Mesothelial cell of epicardium (in vitro differentiated cells): ENCODE results near the gene HMGN3. TPM values are rescaled to one million over a fixed set of nuclear protein-coding genes. Genes with fewer than 3 reads are reported as not detected.

Experiments used
- DNase-seq, 2 experiments: peaks; one replicate each; pipeline ENCODE4 v3.0.0; 2021; ENCODE audit warnings: low spot score in 2 of 2; ENCODE audit not compliant: unreplicated experiment in 2 of 2
- H3K27ac Mint-ChIP-seq: 2 replicates; pipeline ENCODE4 v1.8.0; 2021; ENCODE audit warnings: mixed read lengths
- H3K27me3 Mint-ChIP-seq: 2 replicates; pipeline ENCODE4 v1.8.0; 2021; ENCODE audit warnings: low read depth, mixed read lengths
- H3K36me3 Mint-ChIP-seq: 2 replicates; pipeline ENCODE4 v1.8.0; 2021; ENCODE audit warnings: mixed read lengths
- H3K4me1 Mint-ChIP-seq: 2 replicates; pipeline ENCODE4 v1.8.0; 2021; ENCODE audit warnings: mixed read lengths
- H3K4me3 Mint-ChIP-seq: 2 replicates; pipeline ENCODE4 v1.8.0; 2021; ENCODE audit warnings: mild to moderate bottlenecking, moderate library complexity, mixed read lengths
- H3K9me3 Mint-ChIP-seq: 2 replicates; pipeline ENCODE4 v1.8.0; 2021; ENCODE audit warnings: mixed read lengths
- total RNA-seq: library from RNA; stranded (reverse); gene quantifications from 3 replicates; pipeline ENCODE4 v1.2.1, GENCODE V29; 2021
- TF ChIP-seq, protein P1 (sequence below): fragments of 200-600 bp; sonication (generic); IDR thresholded peaks from one replicate; pipeline ENCODE4 v1.5.0; 2021; ENCODE audit warnings: antibody characterized with exemption; ENCODE audit not compliant: unreplicated experiment

Gene HMGN3
- total RNA-seq, 1 donor from 2014 or later = 104 TPM

- Mint-ChIP-seq H3K36me3 (peaks cover 7% of the 10 kb centered on the region), H3K4me1 (peaks cover 26% of the 10 kb centered on the region), H3K27me3 (no peaks in the 10 kb centered on the region), H3K4me3 (peak overlapping the region; percentile 8), H3K9me3 (peaks cover 6% of the 10 kb centered on the region), H3K27ac (peak overlapping the region; percentile 43)
- TF ChIP-seq, protein P1, sequence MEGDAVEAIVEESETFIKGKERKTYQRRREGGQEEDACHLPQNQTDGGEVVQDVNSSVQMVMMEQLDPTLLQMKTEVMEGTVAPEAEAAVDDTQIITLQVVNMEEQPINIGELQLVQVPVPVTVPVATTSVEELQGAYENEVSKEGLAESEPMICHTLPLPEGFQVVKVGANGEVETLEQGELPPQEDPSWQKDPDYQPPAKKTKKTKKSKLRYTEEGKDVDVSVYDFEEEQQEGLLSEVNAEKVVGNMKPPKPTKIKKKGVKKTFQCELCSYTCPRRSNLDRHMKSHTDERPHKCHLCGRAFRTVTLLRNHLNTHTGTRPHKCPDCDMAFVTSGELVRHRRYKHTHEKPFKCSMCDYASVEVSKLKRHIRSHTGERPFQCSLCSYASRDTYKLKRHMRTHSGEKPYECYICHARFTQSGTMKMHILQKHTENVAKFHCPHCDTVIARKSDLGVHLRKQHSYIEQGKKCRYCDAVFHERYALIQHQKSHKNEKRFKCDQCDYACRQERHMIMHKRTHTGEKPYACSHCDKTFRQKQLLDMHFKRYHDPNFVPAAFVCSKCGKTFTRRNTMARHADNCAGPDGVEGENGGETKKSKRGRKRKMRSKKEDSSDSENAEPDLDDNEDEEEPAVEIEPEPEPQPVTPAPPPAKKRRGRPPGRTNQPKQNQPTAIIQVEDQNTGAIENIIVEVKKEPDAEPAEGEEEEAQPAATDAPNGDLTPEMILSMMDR = no peak
- DNase-seq = no peak
Measured at GRCh38 chr6:79231666-79232065, 2.8 kb downstream of the HMGN3 start.

DNA sequence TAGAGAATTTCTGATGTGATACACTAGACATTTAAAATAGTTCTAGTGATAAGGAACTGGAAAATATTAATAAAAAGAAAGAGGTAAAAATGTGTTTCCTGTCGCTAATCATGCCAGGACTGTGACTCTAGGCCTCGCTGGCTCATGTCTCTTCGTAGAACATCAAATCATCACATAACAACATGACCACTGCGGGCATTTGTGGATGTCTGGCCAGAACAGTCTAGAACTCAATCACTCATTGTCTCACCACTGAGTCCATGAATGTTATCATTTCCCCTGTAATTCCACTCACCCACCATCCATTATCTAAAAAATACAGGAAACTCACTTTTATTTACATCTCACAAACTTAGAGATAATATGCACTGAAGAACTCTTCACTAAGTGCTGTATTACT, 3.4 kb downstream of the HMGN3 start:
- Mint-ChIP-seq H3K4me1 (peaks cover 29% of the 10 kb centered on the region), H3K36me3 (peaks cover 7% of the 10 kb centered on the region), H3K9me3 (peaks cover 6% of the 10 kb centered on the region), H3K27ac (peak overlapping the region; percentile 56), H3K27me3 (no peaks in the 10 kb centered on the region), H3K4me3 (no peak overlapping the region)
- TF ChIP-seq, protein P1 = no peak
- no peak for DNase-seq

DNA sequence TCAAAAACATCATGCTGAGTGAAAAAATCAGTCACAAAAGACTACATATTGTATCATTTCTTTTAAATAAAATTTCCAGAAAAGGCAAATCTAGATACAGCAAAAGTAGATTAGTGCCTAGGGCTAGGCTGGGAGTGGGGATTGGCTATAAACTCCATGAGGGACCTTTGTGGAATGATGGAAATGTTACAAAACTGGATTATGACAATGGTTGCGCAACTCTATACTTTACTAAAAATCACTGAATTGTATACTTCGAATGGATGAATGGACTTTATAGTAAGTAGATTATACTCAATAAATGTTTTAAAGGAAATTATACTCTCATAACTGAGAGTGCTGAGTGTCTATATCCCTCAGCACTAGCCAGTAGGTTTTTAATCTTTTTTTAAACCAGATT, 4.3 kb downstream of the HMGN3 start:
- TF ChIP-seq, protein P1 = no peak
- no peak overlapping the region for H3K4me3 Mint-ChIP-seq
- H3K4me1 Mint-ChIP-seq = peaks cover 29% of the 10 kb centered on the region
- no peak for DNase-seq
- peaks cover under 1% of the 10 kb centered on the region for H3K9me3 Mint-ChIP-seq
- peak overlapping the region; percentile 16 for H3K27ac Mint-ChIP-seq
- peaks cover 7% of the 10 kb centered on the region for H3K36me3 Mint-ChIP-seq
- H3K27me3 Mint-ChIP-seq = no peaks in the 10 kb centered on the region

DNA sequence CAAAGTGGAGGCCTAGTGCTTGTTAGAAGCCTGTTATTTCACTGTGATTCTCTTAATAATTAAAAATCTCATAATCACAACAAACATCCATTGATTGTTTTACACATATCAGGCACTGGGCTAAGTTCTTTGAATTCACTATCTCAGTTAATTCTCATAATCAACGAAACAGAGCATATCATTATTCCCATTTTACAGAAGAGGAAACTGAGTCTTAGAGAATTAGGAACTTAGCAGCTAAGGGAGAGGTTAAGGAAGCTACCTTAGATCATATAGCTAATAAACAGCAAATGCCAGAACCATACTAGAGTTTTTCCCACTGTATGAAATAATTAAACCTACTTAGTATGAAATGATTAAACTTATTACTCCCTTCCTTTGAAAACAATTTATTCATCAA, 7.0 kb downstream of the HMGN3 start:
- Mint-ChIP-seq H3K27ac (no peak overlapping the region), H3K4me1 (peaks cover 24% of the 10 kb centered on the region), H3K27me3 (no peaks in the 10 kb centered on the region), H3K4me3 (no peak overlapping the region), H3K36me3 (peaks cover 7% of the 10 kb centered on the region), H3K9me3 (no peaks in the 10 kb centered on the region)
- no peak for DNase-seq
- TF ChIP-seq, protein P1 = no peak

GRCh38 chr6:79226660-79227059, 7.8 kb downstream of the HMGN3 start:
- no peak for DNase-seq
- H3K4me1 Mint-ChIP-seq = peaks cover 19% of the 10 kb centered on the region
- peaks cover 7% of the 10 kb centered on the region for H3K36me3 Mint-ChIP-seq
- peak overlapping the region; percentile 30 for H3K27ac Mint-ChIP-seq
- H3K4me3 Mint-ChIP-seq = no peak overlapping the region
- no peaks in the 10 kb centered on the region for H3K9me3 Mint-ChIP-seq
- TF ChIP-seq, protein P1 = no peak
- no peaks in the 10 kb centered on the region for H3K27me3 Mint-ChIP-seq
